Effector CD8-positive, alpha-beta T cell (primary cell): Measurements from ENCODE around the gene SYT1.
"Not testable (repeated sequence)": the region's sequence is repeated elsewhere in the genome, so short reads cannot be mapped to it uniquely, and the experiment has no call there.

Source experiments
- DNase-seq: peaks from one replicate; lab custom pipeline; 2025; lab: John Stamatoyannopoulos, UW
- total RNA-seq, 4 experiments: gene quantifications; one replicate each; lab custom pipeline; 2026; lab: John Stamatoyannopoulos, UW

SYT1 gene
- total RNA-seq: 0 to 0.09 (median 0) reads per million in 4 experiments

DNA sequence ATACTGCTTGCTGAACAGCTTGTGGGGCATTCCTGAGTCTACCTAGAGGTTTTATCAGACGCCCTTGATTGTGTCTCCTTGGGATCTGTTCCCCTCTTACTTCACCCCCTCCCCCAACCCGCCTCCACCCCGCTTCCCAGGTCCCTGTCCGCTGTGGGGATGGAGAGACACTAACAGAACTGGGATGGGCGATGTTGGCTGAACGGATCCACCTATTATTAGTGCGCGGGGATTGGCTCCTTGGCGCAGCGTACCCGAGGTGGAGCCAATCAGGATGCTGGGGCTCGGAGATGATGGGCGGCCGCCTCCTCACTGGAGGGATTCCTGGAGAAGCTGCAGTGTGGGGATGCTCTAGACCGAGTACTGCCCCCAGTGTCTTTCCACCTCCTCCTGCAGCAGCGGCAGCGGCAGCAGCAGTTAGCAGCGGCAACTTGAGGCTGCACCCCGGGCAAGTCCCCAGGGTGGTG, at the start of gene SYT1:
Gene SYT1, plus strand, starts transcription at position 372 of the 467 bp plus-strand sequence.
- DNase-seq: no peak

DNA sequence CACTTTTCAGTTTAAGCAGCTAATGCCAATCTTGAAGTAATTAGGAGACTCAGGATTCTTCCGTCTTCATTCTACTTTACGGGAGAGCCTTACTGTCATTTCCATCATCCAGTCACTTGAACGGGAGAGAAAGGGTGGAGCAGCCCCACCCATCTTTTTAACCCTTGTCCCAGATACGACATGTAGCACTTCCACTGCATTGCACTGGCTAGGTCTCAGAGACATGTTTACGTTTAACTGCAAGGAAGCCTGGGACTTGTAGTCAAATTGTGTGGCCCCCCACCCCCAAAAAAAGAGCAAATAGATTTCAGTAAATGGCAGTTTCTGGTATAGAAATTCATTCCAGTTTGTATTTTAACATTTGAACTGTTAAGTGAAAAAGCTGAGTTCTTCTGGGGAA, 46.1 kb upstream of the SYT1 start:
- no peak for DNase-seq

DNA sequence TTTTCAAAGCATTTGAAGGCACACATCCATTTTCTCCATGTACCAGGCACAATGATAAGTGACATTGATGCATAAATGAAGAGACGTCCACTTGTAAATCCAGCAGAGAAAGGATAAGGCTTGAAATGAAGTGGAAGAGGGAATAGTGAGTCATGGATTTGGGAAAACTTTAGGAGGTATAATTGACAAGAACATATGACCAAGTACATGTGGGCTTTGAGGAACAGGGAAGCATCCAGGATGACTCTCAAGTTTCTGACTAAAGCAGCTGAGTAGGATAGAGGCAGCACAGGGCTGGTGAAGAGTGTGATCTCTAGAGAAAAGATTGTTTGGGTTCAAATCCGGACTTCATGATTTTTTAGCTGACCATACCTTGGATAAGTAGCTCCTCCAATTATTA, 43.6 kb upstream of the SYT1 start:
- no peak for DNase-seq

DNA sequence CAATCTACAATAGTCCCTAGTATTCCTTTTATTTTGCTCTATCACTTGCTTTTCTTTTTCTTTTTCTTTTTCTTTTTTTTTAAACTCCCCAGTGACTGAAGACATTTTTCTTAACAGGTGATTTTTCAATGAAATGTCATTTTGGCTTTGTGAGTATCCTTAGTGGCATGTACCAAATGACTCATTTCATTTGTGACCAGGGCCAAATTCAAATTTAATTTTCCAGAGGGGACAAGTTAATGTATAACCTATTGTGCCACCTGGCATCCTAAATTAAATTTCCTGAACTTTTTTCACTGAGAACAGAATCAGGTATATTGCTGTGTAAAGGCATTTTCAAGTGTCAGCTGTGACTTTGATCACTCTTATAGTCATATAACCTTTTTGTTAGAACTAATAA, 39.7 kb upstream of the SYT1 start:
- no peak for DNase-seq

DNA sequence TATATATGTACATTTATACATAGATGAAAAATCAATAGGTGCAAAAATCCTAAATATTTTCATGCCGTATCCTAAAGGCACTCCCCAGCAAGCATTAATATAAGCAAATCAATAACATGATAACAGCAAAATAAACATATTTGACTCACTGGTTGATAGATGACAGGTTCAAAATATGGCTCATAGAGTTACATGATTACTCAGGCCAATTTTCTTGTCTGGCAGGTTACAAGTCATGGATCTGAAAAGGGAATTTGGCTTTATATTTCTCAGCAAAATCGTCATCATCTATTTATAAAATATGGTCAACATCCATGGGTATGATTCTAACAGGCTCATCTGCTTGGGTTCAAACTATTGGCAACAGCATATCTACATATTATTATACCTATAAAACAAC, 34.9 kb upstream of the SYT1 start:
- no peak for DNase-seq

DNA sequence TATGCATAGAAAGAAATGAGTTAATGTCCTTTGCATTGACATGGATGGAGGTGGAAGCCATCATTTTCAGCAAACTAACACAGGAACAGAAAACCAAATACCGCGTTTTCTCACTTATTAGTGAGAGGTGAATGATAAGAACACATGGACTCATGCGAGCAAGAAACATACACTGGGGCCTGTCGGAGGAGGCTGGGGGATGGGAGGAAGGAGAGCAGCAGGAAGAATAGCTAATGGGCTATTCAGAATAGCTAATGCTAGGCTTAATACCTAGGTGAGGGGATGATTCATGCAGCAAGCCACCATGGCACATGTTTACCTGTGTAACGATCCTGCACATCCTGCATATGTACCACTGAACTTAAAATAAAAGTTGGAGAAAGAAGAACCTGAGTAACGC, 29.1 kb upstream of the SYT1 start:
- DNase-seq: no peak

DNA sequence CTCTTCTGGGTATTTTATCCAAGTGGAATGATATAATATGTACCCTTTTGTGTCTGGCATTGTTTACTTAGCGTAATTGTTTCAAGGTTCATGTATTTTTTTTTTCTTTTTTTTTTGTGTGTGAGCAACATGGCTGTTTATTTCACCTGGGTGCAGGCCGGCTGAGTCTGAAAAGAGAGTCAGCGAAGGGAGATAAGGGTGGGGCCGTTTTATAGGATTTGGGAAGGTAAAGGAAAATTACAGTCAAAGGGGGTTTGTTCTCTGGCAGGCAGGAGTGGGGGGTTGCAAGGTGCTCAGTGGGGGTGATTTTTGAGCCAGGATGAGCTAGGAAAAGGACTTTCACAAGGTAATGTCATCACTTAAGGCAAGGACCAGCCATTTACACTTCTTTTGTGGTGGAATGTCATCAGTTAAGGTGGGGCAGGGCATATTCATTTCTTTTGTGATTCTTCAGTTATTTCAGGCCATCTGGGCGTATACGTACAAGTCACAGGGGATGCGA, 24.0 kb upstream of the SYT1 start:
- not testable (repeated sequence) for DNase-seq

DNA sequence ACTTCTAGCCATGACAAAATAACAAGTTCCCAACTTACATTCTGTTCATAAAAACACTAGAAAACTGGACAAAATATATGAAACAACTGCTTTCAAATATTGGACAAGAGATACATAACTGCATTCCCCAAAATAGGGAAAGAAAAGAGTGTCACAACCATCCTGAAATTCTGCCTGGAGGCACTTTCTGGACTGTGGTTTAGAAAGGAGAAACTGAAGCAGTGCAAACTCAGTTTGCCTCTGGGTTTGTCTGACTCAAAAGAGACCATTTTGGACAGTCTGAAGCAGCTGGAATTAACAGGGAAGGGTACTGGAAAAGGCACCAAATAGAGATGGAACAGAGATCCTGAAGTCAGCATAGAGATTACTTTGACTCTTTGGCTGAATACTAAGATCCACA, 11.3 kb upstream of the SYT1 start:
- DNase-seq: no peak

DNA sequence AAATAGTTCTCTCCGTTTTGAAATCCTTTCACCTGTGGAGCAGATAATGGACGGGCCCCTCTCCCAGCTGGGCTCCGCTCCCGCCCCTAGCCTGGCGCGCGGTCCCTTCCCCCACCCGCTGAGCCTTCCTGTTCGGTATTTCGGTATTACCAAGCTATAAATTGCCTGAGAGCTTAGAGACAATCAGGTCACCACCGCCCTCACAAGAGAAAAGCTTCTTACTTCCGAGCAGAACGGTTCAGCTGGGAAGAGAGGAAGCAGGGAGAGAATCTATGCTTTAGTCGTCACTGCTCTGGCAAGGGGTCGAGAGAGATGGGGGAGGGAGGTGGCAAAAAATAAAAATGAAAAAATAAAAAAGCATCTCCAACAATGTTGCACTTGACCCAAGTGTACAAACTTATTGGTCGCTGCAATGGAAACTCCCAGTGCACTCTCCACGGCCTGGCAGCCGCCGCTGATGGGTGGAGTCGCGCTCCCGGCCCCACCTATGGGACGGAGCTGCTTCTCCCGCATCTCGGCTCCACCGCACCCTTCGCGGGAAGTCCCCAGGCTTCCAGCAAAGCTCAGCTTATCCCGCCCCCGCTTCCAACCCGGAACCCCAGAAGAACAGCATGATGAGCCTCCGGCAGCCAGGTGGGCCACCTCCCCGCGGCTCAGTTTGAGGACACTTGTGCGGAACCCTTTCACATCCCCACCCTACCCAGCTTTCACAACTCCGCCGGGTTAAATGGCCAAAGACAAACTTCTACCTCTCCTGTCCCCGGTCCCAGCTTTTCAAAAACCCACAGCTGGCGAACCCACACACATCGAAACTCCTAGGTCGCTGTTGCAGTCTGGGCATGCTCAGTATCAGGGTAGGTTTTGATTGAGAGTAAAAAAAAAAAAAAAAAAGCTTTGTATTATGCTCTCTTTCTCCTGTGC, 832 bp upstream of the SYT1 start:
- no peak for DNase-seq

DNA sequence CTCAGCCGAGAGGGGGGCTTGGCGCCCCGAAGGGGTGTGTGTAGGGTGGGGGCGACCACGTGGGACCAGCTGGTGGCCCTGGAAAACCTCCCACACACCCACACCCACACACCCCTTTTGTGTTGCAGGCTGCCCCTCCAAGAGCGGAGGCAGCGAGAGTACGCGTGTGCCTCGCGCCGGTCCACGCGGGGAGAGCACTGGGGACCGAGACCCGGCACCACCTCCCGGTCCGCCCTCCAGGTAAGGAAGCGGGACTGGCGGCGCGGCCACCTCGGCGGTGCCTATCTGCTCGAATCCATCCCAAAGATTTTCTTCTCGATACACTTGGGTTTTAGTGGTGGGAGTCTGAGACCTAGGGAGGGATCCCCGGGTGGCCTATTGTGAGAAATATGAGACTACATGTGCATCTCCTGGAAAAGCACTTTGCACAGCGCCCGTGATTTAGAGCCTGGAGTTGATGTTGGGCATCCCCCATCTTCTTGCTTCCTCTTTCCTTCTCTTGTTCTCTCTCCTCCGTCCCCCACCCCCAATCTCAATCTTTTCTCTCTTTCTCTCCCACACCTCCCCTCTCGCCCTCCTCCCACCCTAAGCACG, 393 bp downstream of the SYT1 start:
- DNase-seq: no peak

DNA sequence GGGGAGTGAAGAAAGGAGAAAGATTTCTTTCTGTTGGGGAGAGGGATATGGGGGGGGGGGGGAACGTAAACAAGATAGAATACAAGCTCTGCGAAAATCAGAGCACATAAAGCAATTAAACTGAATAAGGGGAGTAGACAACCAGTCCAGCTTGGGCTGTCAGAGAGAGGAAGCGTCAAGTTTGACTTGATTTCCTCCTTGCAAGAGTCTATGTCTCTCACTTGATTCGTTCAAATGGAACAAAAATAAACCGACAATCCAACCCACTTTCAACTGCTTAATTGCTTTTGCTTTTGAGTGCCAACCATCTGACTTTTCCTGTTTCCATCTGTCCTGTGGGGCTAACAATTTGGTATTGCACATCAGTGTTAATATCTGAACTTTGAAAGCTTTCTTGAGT, 942 bp downstream of the SYT1 start:
- no peak for DNase-seq

DNA sequence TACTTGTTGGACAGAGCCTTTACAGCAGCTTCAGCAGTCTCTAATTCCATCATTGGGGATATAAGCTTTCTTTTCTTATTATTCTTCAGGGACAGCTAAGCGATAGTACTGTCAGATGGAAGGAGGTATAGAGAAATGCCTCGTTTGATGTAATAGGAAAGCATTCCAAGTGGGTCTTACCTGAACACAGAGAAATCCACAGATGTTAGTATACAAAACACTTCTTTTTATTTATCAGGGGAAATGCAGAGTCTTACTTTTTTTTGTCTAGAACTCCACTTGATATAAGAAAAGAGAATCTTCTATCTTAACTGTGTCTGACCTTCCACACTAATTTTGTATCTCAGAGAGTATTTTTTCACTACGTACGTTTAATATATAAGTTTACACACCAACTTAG, 1.9 kb downstream of the SYT1 start:
- DNase-seq: no peak

DNA sequence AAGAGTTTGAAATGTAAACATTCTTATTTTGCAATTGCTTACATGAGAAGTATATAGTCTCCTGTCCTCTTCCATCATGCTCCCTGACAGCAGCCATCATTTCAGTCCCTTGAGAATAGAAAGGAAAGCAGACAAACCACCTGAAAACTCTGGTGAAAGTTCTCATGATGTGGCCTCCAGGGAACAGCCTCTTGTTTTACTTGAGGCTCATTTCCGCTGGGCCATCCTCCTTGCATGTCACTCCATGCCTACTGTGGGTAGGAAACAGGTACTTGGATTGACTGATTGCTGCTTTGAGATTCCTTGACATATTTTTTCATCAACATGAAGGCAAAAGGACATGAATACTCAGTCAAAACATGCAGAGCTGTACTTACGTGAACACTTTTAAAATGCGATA, 6.0 kb downstream of the SYT1 start:
- DNase-seq: no peak

DNA sequence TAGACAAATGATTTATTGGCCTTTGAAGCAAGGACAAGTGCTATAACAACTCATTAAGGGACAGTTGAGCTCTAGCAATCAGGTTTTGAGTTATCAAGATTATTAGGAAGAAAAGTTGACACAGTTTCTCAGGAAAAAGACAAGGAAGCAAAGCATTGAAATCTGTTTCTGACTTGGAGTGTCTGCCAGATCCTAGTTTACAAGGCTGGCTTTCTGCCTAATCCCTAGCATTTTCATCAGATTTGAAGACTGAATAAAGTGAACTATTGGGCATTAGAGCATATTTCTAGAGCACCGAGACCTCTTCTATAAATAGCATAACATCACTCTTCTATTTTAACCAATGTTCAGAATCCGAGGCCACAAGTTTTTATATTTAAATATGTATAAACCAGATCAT, 7.0 kb downstream of the SYT1 start:
- DNase-seq: no peak

DNA sequence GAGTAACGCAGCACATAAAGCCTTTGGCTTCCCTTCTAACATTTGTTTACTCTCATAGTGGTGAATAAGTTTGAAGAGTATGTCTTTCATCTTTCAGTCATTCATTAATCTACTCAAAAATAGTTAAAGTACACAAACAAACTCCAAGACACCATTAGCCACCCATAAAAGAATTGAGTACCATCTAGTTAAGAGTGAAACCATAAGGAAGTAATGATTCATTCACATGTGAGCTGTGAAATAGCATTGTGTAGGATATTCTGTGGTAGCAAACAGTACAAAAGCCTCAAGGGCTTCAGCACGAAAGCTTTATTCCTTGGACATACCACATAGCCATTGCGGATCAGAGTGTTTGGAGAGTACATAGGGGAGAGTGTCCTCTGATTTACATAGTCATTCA, 13.9 kb downstream of the SYT1 start:
- DNase-seq: no peak

DNA sequence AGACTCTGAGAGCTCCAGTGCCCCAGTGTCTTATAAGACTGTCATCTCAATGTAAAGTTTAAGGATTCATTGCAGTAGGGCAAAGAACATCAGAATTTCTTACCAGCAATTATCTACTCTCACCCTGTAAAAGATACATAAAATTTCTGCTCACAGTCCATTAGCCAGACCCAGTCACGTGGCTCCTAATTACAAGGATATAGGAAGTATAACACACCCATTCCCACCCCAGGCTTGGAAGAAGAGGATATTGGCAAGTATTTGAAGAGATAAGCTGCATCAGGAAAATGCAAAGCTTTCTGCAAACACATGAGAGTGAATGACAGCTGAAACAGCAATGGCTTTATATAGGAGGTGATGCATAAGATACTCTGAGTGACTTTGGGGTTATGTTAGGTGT, 14.3 kb downstream of the SYT1 start:
- no peak for DNase-seq

DNA sequence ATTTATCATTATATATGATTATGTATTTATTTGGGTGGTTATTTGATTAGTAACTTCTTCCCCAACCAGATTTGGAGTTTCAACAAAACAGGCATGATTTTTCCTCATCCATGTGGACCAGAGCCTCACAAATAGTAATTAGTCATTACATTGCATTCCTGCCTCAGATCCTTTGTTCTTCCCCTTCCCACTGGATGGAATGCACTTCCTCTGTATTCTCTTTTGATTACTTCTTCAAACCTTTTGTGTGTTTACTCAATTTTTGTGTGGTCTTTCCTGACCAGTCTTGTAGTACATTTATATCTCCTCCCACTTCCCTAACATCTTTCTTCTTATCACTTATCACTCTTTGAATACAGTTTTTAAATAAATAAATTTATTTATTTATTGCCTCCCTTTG, 15.5 kb downstream of the SYT1 start:
- no peak for DNase-seq

DNA sequence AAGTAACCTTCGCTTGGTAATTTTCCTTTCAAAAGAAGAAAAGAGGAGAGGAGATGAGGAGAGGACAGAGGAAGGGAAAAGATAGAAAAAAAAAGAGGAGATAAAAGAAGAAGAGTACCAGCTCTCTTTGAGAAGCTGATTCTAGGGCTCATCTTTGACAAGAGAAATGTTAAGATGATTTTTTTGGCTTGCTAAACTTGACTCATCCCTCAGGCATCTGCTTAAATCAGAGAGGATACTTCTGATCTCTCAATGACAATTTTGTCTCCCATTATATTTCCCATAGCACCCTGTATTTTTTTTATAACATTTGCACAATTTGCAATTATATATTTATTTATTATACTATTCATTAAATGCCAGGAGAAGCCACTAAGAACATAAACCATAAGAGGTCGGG, 17.1 kb downstream of the SYT1 start:
- no peak for DNase-seq

DNA sequence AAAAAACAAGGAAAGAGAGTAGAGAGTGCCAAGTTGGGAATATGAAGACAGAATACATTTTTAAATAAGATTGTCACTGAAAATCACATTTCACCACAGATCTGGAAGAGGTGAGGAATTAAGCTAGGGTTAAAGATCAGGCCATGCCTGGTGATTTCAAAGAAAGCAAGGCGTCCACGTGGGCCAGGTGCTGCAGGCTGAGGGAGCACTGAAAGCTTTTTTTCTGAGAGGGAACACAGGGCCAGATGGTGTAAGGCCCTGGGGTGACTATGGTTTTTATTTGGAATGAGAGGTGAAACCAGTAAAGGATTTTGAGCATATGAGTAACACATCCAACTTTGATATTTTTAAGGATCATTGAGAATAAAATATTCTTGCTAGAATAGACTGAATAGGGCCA, 20.9 kb downstream of the SYT1 start:
- DNase-seq: no peak

DNA sequence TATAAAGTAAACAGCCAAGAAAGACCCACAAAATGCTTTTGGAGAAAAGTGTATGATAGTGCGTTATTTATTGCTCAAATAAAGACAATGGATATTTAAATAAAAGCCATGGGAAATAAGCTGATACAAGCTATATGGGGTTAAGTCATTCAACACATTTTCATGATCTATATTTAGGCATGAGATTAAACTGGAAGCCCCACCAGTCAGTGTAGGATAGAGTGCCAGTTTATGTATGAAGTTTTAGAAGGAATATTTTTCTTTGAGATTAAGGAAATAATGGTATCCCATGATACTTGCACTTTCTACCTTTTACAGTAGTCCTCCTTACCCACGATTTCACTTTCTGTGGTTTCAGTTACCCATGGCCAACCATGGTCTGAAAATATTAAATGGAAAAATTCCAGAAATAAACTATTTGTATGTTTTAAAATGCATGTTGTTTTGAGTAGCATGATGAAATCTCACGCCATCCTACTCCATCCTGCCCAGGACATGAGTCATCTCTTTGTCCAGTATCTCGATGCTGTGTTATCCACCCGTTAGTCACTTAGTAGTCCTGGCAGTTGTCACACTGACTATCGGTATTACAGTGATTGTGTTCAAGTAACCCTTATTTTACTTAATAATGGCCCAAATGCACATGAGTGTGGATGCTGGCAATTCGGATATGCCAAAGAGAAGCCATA, 22.3 kb downstream of the SYT1 start:
- DNase-seq: no peak

DNA sequence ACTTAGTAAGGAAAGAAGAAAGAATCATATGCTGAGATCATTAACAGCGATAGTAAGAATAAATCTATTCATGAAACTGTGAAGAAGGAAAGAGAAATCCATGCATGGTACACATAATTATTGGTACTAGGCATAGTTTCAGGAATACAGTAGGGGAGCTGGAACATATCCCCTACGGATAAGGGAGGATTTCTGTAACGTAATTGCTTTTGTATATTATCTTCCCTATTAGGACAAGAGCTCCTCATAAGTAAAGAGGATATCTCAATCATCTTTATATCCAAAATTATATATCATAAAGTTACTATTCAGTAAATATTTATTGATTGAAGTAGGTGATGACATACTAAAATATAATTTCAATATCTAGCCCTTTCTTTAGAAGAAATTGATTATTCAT, 22.9 kb downstream of the SYT1 start:
- DNase-seq: no peak

DNA sequence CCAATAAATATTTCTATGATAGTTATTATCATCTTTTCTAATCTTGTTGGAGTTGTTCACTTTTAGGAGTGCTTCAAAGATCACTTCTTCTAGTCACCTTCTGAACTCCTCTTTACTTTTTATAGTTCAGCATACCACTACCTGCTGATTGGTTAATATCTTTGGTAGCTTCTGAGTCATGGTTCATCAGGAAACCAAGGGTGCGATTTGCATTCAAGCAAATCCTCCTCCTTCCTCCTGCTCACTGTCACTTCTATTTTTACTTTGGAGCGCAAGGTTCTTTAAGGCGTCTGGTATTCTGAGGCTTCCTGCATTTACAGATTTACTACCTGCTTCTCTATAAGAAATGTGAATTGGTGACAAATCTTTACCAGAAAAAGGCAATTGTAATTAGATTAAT, 24.0 kb downstream of the SYT1 start:
- DNase-seq: no peak
